HG02798 (cell line): ENCODE results near the gene PYGL.
A peak's percentile ranks its signal among the peaks of the same experiment; 100 is the strongest.

ENCODE experiments used
- ATAC-seq: cut with Tn5 transposase; IDR thresholded peaks from one replicate; pipeline ENCODE4 v1.9.1; 2021; ENCODE audit warnings: mild to moderate bottlenecking; ENCODE audit not compliant: unreplicated experiment, poor library complexity

Gene PYGL

DNA sequence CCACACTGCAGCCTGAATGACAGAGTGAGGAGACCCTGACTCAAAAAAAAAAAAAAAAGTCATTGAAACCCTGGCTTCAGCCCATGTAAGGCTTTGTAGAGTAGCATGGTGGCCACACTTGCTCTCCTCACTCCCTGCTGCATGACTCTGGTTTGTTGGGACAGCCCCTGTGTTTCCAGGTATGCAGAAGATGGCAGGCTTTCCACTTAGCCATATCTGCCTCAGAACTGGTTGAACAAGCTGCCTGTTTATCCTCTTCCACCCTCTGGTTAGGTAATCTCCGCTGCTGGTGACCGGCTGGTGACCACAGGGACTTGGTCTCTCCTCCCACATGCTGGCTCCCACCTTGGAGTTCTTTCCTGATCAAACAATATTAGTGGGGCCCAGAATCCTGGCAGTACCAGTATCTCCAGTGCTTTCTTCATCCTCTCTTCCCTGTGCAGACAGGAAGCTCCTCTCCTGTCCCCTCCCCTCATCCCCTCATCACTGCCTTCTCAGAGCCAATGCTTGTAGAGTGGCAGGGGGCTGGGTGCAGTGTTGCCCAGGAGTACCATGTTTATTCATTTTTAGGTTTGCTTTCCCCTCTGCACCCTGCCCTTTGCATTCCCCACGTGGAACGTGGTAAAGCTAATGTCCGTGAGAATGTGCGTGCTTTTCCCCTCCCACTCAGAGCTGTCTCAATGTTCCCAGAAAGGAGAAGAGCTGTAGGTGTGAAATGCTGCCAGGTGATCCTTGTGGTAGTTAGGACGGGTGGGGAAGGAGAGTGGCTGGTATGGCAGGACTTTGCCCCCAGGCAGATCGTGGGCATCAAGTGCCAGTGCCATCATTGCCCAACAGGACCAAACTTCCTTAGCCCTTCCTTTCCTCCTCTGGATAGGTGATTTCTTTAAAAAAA lies 61.1 kb downstream of the PYGL start:
- ATAC-seq = no peak

- peak; percentile 98 for ATAC-seq
Measured at GRCh38 chr14:50875359-50876070, 68.8 kb downstream of the PYGL start.

- ATAC-seq = no peak
Measured at GRCh38 chr14:50874757-50875156, 69.5 kb downstream of the PYGL start.

DNA sequence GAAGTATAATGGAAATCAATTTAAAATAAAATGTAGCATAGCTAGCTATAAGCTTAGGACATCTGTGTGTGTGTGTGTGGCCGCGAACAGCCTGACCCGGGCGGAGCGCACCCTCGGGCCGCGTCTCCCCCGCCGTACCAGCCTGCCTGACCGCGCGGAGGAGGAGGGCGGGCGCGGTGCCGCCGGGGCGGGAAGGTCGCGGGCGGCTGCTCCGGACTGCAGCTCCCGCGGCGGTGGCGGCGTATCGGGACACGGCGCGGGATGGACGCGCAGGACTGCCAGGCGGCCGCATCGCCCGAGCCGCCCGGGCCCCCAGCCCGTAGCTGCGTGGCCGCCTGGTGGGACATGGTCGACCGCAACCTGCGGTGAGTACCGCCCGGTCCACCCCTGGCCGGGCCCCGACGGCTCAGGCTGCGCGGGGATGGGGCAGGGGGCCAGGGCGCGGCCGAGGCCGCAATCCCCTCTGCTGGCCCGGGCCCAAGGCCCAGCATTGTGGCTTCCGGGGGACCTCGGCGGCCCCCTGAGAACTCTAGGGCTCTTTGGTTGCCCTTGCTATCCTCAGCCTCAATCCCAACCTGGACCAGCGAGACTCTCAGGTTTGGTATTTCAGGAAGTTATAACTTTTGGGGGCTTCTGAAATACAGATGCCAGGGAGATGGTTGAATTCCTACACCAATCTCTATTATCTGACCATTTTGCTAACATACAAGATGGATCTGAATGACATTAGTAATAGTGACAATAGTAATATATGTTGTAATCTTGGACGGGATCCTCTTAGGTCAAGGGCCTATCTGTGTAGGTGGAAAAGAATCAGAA lies 72.2 kb downstream of the PYGL start, which contains the start of gene ABHD12B:
TSS of gene ABHD12B (plus strand) at position 140 of the 819 bp plus-strand sequence. CDS start at position 262, 122 bp downstream.
- no peak for ATAC-seq

DNA sequence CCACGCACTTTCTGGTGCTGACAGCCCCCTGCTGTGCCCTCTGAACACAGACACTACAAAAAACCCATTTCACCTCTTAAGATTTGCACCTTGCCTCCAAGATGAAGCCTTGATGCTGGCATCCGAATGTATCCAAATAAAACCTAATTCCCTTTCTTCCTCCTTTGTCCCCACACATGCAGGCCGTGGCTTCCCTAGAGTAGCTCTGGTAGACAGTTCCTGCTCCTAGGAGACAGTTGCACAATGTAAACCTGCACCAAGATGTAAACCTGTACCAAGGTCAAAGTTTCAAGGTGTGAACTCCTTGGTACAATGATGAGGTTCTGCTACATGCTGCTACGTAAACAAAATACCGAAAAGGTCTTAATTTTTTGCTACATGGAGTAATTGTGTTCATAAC lies 73.1 kb downstream of the PYGL start:
- no peak for ATAC-seq

GRCh38 chr14:50865391-50866076 lies 78.7 kb downstream of the PYGL start:
- ATAC-seq = no peak

GRCh38 chr14:50864946-50865345 lies 79.3 kb downstream of the PYGL start:
- no peak for ATAC-seq

DNA sequence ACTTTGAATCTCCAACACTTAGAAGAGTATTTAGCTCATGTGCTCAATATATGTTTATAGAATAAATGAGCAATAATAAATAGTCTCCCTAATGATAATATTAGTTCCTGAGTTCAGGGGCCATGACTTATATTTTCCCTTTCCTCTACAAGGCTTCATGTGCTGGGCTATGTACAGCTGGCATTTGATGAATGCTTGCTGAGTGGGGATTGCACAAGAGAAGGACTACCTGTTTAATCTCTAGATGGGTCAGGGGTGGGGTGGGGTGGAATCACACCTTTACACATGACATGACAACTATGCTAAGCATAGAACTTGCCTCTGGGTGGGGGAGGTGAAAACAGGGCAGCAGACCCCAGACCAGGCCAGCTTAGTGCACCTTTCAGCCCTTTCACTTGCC lies 80.0 kb downstream of the PYGL start:
- no peak for ATAC-seq

DNA sequence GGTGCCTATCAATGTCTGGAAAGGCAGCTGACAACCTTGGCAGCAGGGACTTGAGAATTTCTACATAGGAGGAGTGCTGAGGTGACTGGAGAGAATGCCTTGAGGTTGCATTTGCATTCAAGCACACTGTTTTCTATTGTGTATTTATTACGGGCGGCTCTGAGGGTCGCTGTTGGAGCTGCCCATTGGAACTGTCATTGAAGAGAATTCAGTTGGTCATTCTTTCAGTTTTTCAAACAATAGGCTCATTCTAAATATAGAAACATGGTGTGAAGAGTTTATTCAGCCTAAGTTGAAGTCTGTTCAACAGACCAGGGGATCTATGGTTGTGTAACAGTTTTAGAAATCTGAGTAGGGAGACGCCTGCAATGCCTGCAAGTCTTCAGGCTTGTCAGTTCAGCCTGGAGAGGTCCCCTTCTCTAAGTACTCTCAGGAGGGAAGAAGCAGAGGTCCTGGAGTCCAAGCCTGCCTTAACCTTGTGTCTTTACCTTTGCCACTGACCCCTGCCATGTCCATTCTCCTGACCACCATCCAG lies 82.2 kb downstream of the PYGL start:
- no peak for ATAC-seq

GRCh38 chr14:50860478-50861086 lies 83.7 kb downstream of the PYGL start:
- no peak for ATAC-seq

DNA sequence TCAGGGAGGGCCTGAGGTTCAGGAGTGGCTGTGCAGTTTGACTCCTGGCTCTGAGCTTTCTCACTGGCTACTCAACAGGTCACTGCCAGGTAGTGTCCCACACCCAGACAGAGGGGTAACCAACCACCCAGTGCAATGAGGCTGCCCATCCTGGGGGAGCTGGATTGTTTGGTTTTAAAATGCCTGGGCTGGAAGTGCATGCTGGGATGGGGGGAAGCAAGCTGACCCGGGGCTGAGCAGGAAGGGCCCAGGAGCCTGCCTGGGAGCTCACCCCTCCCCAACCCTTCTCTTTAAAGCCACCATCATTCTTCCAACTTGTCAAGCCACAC lies 85.0 kb downstream of the PYGL start:
- no peak for ATAC-seq

DNA sequence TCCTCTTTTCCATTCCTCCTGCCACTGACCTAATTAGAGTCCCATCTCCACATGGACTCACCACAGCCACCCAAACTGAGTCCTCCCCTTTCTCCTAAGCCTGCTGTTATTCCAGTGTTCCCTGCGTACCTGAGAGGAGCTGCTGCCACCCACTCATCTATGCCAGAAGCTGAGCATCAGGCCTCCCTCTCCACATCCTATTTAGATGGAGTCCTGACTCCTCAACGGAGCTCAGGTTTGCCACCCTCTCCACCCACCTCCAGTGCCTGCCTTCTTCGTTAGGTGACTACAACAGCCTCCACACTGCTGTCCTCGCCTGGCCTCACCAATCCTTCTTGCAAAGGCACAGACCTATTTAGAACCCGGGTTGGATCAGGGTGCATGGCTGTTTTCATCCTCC lies 87.6 kb downstream of the PYGL start:
- no peak for ATAC-seq

GRCh38 chr14:50855558-50855957 lies 88.7 kb downstream of the PYGL start:
- ATAC-seq = no peak
